A549 (cell line): ENCODE results near the gene DIS3L2. TPM values are rescaled to one million over a fixed set of nuclear protein-coding genes. Genes with fewer than 3 reads are reported as not detected.

Experiments used
- ATAC-seq, 2 experiments: fragments of 200-7000 bp in 1 of 2; fragments of >200 bp in 1 of 2; cut with Nextera tagmentation in 1 of 2; cut with Tn5 transposase in 1 of 2; 3 replicates each; pipeline versions ENCODE4 v1.8.0 to v1.9.1; 2018 to 2020; ENCODE audit warnings: mild to moderate bottlenecking in 1 of 2, moderate library complexity in 1 of 2
- CTCF ChIA-PET: fragments of 300-600 bp; sonication (Branson Sonifier 250); formaldehyde crosslinking; extraction: SDS; loops from one replicate; lab custom pipeline; 2021; ENCODE audit warnings: antibody characterized with exemption, inconsistent platforms; lab: Yijun Ruan, JAX
- POLR2A ChIA-PET: fragments of 350-600 bp; formaldehyde crosslinking; extraction: SDS; loops from one replicate; lab custom pipeline; 2021; ENCODE audit warnings: antibody characterized with exemption, inconsistent platforms; lab: Yijun Ruan, JAX
- DNase-seq, 2 experiments: peaks; one replicate each; pipeline versions ENCODE4 v3.0.0 to v3.0.0-alpha.2; 2011 to 2016; ENCODE audit warnings: low read depth in 1 of 2, low spot score in 1 of 2
- FAIRE-seq: peaks from 2 replicates; lab custom pipeline; 2011; peaks lifted over from hg19 to GRCh38; lab: Jason Lieb, UNC
- H3K27ac ChIP-seq, 2 experiments: fragments of >200 bp; sonication (Bioruptor Twin); formaldehyde crosslinking; 3 replicates each; pipeline ENCODE4 v1.5.1; 2016 to 2017
- H3K4me1 ChIP-seq: fragments of >200 bp; sonication (Bioruptor Twin); formaldehyde crosslinking; 3 replicates; pipeline ENCODE4 v1.6.1; 2016
- H3K4me2 ChIP-seq: fragments of >200 bp; sonication (Bioruptor Twin); formaldehyde crosslinking; 3 replicates; pipeline ENCODE4 v1.6.1; 2016
- H3K4me3 ChIP-seq: fragments of >200 bp; sonication (Bioruptor Twin); formaldehyde crosslinking; 3 replicates; pipeline ENCODE4 v1.5.1; 2016
- H3K9me3 ChIP-seq: fragments of >200 bp; sonication (Bioruptor Twin); formaldehyde crosslinking; 3 replicates; pipeline ENCODE4 v1.6.1; 2016
- BCL3 ChIP-seq: fragments of >200 bp; sonication (Bioruptor Twin); formaldehyde crosslinking; IDR thresholded peaks from 3 replicates; pipeline ENCODE4 v1.6.1; 2016
- CHD2 ChIP-seq: fragments of 150-350 bp; IDR thresholded peaks from 2 replicates; pipeline ENCODE4 v1.6.1; 2014; ENCODE audit warnings: low read length; ENCODE audit not compliant: partially characterized antibody
- CTCF ChIP-seq: fragments of >200 bp; sonication (Bioruptor Twin); formaldehyde crosslinking; IDR thresholded peaks from 3 replicates; pipeline ENCODE4 v1.5.1; 2016
- ELK1 ChIP-seq: fragments of 150-350 bp; IDR thresholded peaks from 2 replicates; pipeline ENCODE4 v1.6.1; 2014; ENCODE audit warnings: low read depth, mild to moderate bottlenecking, low read length
- HES2 ChIP-seq: fragments of >200 bp; sonication (Bioruptor Twin); formaldehyde crosslinking; IDR thresholded peaks from 2 replicates; pipeline ENCODE4 v1.6.1; 2016
- HMGXB4 ChIP-seq: fragments of 250-450 bp; sonication (Bioruptor Pico); IDR thresholded peaks from 2 replicates; pipeline ENCODE4 v1.5.0; 2021; ENCODE audit warnings: mild to moderate bottlenecking, moderate library complexity, borderline replicate concordance
- JUN ChIP-seq, 2 experiments: fragments of >200 bp; sonication (Bioruptor Twin); formaldehyde crosslinking; IDR thresholded peaks; 2 replicates in 1 of 2; 3 replicates in 1 of 2; pipeline ENCODE4 v1.6.1; 2016 to 2017
- JUNB ChIP-seq: fragments of >200 bp; sonication (Bioruptor Twin); formaldehyde crosslinking; IDR thresholded peaks from 2 replicates; pipeline ENCODE4 v1.6.1; 2016
- MAFK ChIP-seq: fragments of 450-650 bp; IDR thresholded peaks from 2 replicates; pipeline ENCODE4 v1.6.1; 2014; ENCODE audit not compliant: partially characterized antibody
- NFE2L2 ChIP-seq: fragments of 150-350 bp; conservative IDR thresholded peaks from 2 replicates; pipeline ENCODE4 v1.6.1; 2014; ENCODE audit warnings: low read length
- PBX3 ChIP-seq: IDR thresholded peaks from 2 replicates; pipeline ENCODE4 v1.6.1; 2012
- PHF8 ChIP-seq: fragments of 200-600 bp; sonication (generic); IDR thresholded peaks from 2 replicates; pipeline ENCODE4 v1.6.1; 2016; ENCODE audit warnings: low read depth, mild to moderate bottlenecking, antibody characterized with exemption, moderate library complexity, borderline replicate concordance
- RAD21 ChIP-seq, 2 experiments: fragments of >200 bp in 1 of 2; sonication (Bioruptor Twin) in 1 of 2; formaldehyde crosslinking in 1 of 2; IDR thresholded peaks in 1 of 2; conservative IDR thresholded peaks in 1 of 2; 2 replicates in 1 of 2; 3 replicates in 1 of 2; pipeline ENCODE4 v1.6.1; 2012 to 2018; ENCODE audit warnings: inconsistent platforms in 1 of 2
- RARB ChIP-seq: fragments of 250-450 bp; sonication (Bioruptor Pico); IDR thresholded peaks from 2 replicates; pipeline ENCODE4 v1.8.0; 2021; ENCODE audit warnings: mild to moderate bottlenecking, moderate library complexity
- REST ChIP-seq: fragments of 200-600 bp; sonication (generic); IDR thresholded peaks from 2 replicates; pipeline ENCODE4 v1.6.1; 2016; ENCODE audit warnings: antibody characterized with exemption, mild to moderate bottlenecking, moderate library complexity
- RFX5 ChIP-seq: fragments of 450-650 bp; IDR thresholded peaks from 2 replicates; pipeline ENCODE4 v1.7.1; 2014; ENCODE audit warnings: antibody characterized with exemption, mild to moderate bottlenecking, moderate library complexity
- RNF2 ChIP-seq: fragments of 200-600 bp; sonication (generic); IDR thresholded peaks from 2 replicates; pipeline ENCODE4 v1.6.1; 2016; ENCODE audit warnings: low read depth, mild to moderate bottlenecking, antibody characterized with exemption, moderate library complexity, borderline replicate concordance
- TFCP2L1 ChIP-seq: fragments of 250-450 bp; sonication (Bioruptor Pico); IDR thresholded peaks from 2 replicates; pipeline ENCODE4 v1.5.0; 2021; ENCODE audit warnings: mild to moderate bottlenecking
- TP53 ChIP-seq: fragments of 250-450 bp; sonication (Bioruptor Pico); IDR thresholded peaks from 2 replicates; pipeline ENCODE4 v1.5.0; 2021; ENCODE audit warnings: mild to moderate bottlenecking, moderate library complexity
- ZFP36 ChIP-seq: fragments of 450-650 bp; IDR thresholded peaks from 2 replicates; pipeline ENCODE4 v1.6.1; 2014; ENCODE audit warnings: borderline replicate concordance; ENCODE audit not compliant: partially characterized antibody
- ZSCAN20 ChIP-seq: fragments of 250-450 bp; sonication (Bioruptor Pico); IDR thresholded peaks from 2 replicates; pipeline ENCODE4 v1.8.0; 2022; ENCODE audit warnings: mild to moderate bottlenecking, moderate library complexity
- WGBS: methylation state at CpG from one replicate; pipeline ENCODE4 v1.1.6; 2017; ENCODE audit errors: missing lambda C conversion rate; 5-methylcytosine and 5-hydroxymethylcytosine counted together
- polyA plus RNA-seq, 4 experiments: library from polyadenylated mRNA; depleted of rRNA in 3 of 4; stranded (reverse); fragments of >200 nt; fragmentation: RNase III in 1 of 4; extraction: RNeasy Plus Mini Kit Qiagen cat#74134 plus additional on column Dnase treatment in 1 of 4; gene quantifications; 2 replicates in 3 of 4; 3 replicates in 1 of 4; pipeline ENCODE4 v1.2.3, GENCODE V29; 2011 to 2017

Gene DIS3L2
- polyA plus RNA-seq, 2 of the 4 experiments (the other 2 are of a cell fraction): 14.9 to 15.4 TPM

GRCh38 chr2:232203936-232204335 is 242.4 kb downstream of the DIS3L2 start:
- ATAC-seq (no peak), DNase-seq (no peak), FAIRE-seq (no peak)
- WGBS: 92% methylated on average over 5 of the region's 5 CpGs
- TF ChIP-seq NFE2L2 (no peak), REST (no peak), MAFK (no peak), JUNB (no peak), RNF2 (no peak)
- Histone ChIP-seq H3K4me2 (no peak overlapping the region), H3K4me3 (no peak overlapping the region), H3K4me1 (peaks cover 12% of the 10 kb centered on the region; the same call in 2 of the 3 replicates), H3K9me3 (no peaks in the 10 kb centered on the region), H3K27ac (no peak overlapping the region)
- POLR2A ChIA-PET: no interaction called here
- CTCF ChIA-PET: interaction anchor here (1.1 kb wide), 1 partner anchor 13 kb away, joined by 3 read pairs; no protein-coding TSS in a partner anchor

GRCh38 chr2:232204457-232204931 is 243.0 kb downstream of the DIS3L2 start:
- Histone ChIP-seq H3K4me1 (peaks cover 10% of the 10 kb centered on the region; the same call in 2 of the 3 replicates), H3K27ac (no peak overlapping the region), H3K9me3 (no peaks in the 10 kb centered on the region), H3K4me3 (no peak overlapping the region), H3K4me2 (no peak overlapping the region)
- POLR2A ChIA-PET: no interaction called here
- WGBS: 89% methylated on average over 9 of the region's 9 CpGs
- TF ChIP-seq ZFP36 (no peak), RAD21 (conservative IDR thresholded peaks at IDR 0.05 in 1 of 2, IDR thresholded peaks at IDR 0.05 in 1 of 2) (no peak), TP53 (CRISPR knock-in tag) (no peak), RFX5 (no peak), ZSCAN20 (CRISPR knock-in tag) (no peak), BCL3 (no peak), ELK1 (no peak), PBX3 (no peak), HES2 (no peak), TFCP2L1 (CRISPR knock-in tag) (no peak)
- DNase-seq (no peak), FAIRE-seq (no peak), ATAC-seq (no peak)
- CTCF ChIA-PET: interaction anchor here (1.1 kb wide), 1 partner anchor 13 kb away, joined by 3 read pairs; no protein-coding TSS in a partner anchor

- Histone ChIP-seq H3K4me1 (no peaks in the 10 kb centered on the region), H3K4me2 (no peak overlapping the region), H3K27ac (no peak overlapping the region), H3K9me3 (no peaks in the 10 kb centered on the region), H3K4me3 (no peak overlapping the region)
- 91% methylated on average over 2 of the region's 2 CpGs for WGBS
- TF ChIP-seq JUNB (no peak), HMGXB4 (CRISPR knock-in tag) (no peak), ZFP36 (no peak), JUN (IDR thresholded peaks at IDR 0.05) (no peak), MAFK (no peak), RARB (CRISPR knock-in tag) (no peak), PHF8 (no peak), CTCF (no peak), CHD2 (no peak), TFCP2L1 (CRISPR knock-in tag) (no peak)
- FAIRE-seq: no peak
- CTCF ChIA-PET: no interaction called here
- POLR2A ChIA-PET: no interaction called here
- ATAC-seq: no peak
- DNase-seq: no peak
These were observed 245.7 kb downstream of the DIS3L2 start for GRCh38 chr2:232207174-232207573.
